ENCODE data around the gene PRLHR.

PRLHR gene

GRCh38 chr10:118557946-118558345 is 37.5 kb downstream of the PRLHR start:
- no peak for DNase-seq

GRCh38 chr10:118551535-118552100 is 43.8 kb downstream of the PRLHR start:
- no peak for DNase-seq

- DNase-seq: no peak
Measured at GRCh38 chr10:118547282-118547681, 48.2 kb downstream of the PRLHR start.

- no peak for DNase-seq
Measured at GRCh38 chr10:118546479-118546878, 49.0 kb downstream of the PRLHR start.

GRCh38 chr10:118545381-118545780 is 50.1 kb downstream of the PRLHR start:
- DNase-seq: no peak

- no peak for DNase-seq
Measured at GRCh38 chr10:118544401-118544948, 51.0 kb downstream of the PRLHR start.

- DNase-seq: peak; percentile 34
Measured at GRCh38 chr10:118543714-118544400, 51.6 kb downstream of the PRLHR start.

GRCh38 chr10:118542745-118543144 is 52.7 kb downstream of the PRLHR start:
- no peak for DNase-seq

GRCh38 chr10:118542205-118542604 is 53.2 kb downstream of the PRLHR start:
- DNase-seq: no peak

GRCh38 chr10:118541718-118542117 is 53.7 kb downstream of the PRLHR start:
- no peak for DNase-seq

Data from NCI-H2171 (cell line).